CD4-positive, alpha-beta T cell treated with Interleukin-10 for 1 hour (primary cell): Measurements from ENCODE around the gene PDGFC.

Source experiments
- DNase-seq: peaks from one replicate; pipeline ENCODE4 v3.0.0-alpha.2; 2020

PDGFC gene, protein sequence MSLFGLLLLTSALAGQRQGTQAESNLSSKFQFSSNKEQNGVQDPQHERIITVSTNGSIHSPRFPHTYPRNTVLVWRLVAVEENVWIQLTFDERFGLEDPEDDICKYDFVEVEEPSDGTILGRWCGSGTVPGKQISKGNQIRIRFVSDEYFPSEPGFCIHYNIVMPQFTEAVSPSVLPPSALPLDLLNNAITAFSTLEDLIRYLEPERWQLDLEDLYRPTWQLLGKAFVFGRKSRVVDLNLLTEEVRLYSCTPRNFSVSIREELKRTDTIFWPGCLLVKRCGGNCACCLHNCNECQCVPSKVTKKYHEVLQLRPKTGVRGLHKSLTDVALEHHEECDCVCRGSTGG

GRCh38 chr4:156971676-156972378 lies at the start of gene PDGFC:
TSS of gene PDGFC (minus strand) at chr4:156971799. CDS start at chr4:156970903, 896 bp downstream.
- DNase-seq, result no peak

DNA sequence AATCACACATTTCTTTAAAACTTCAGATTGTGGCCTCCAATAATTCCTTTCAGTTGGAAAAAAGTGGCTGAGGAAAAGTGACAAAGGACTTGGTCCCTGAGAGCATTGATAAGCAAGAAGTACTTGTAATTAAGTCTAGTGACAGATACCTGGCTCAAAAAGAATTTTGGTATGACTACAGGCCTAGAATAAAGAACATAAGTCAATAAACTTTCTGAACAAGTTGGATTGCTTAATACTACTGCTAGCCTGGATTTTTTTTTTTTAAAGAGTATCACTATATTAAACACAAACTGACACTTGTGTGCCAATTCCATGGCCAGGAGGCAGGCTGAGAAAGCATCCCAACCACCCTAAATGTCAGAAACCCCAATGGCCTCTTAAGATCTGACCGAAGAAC lies 49.3 kb upstream of the PDGFC start:
- no peak for DNase-seq

- DNase-seq, result no peak
Observed at GRCh38 chr4:157018920-157019490, 47.4 kb upstream of the PDGFC start.

DNA sequence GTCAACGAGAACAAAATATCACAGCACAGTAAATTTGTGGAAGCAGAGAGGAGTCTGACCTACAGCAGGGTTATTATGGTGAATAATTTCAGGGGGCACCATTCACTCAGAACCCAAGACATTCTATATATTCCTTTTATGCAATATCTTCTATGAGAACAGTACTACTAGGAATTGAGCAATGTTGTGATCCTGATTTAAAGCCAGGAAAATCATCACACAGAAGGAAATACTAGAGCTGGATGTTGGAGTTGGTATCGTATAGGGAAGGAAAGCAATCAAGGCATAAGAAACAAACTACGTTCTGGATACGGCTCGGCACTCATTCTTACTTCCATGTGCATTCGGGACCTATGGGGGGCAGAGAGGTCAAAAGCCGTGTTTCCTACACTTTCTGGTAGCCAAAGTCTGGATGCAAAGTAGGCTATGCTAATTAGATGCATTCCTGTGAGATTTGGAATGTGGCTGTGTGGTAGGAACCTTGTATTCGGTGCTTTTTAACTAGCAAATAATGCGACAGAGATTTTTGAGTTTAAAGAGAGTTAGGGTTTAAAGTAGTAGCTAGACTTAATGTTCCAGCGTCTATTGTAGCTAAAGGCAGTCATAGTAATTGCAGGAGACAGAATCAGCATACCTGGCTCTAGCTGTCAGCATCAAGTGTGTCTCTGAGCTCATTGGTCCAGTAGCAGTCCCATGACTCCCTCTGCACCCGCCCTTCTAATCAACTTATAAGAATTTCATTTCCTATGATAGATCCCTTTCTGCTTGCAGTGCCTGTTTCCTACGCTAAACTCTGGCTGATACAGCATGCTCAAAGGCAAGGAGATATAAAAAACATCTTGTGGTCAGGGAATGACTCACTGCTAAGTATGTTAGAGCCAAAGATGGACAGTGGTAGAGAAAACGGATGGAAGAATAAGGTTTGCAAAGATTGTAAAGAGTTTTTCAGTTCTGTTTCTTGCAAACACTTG lies 43.3 kb upstream of the PDGFC start:
- no peak for DNase-seq

GRCh38 chr4:157013656-157014055 lies 42.1 kb upstream of the PDGFC start:
- DNase-seq, result no peak

GRCh38 chr4:157012781-157013180 lies 41.2 kb upstream of the PDGFC start:
- no peak for DNase-seq

DNA sequence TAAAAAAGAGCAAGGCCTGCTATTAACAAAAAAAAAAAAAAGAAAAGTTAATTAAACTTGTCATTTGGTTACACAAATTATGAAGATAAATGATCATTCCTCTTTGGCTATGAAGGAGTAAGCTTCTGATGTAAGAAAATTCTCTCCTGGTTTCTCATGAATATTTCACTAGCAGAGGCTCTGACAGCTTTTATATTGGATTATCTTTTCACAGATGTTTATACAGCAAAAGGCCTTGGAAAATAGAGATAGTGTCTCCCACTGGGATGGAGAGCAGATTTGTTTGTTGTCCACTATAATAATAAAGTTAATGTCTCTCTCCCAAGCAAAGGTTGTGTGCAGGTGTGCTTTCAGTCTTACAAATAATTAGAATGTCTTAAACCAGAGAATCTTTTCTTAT lies 40.7 kb upstream of the PDGFC start:
- no peak for DNase-seq

DNA sequence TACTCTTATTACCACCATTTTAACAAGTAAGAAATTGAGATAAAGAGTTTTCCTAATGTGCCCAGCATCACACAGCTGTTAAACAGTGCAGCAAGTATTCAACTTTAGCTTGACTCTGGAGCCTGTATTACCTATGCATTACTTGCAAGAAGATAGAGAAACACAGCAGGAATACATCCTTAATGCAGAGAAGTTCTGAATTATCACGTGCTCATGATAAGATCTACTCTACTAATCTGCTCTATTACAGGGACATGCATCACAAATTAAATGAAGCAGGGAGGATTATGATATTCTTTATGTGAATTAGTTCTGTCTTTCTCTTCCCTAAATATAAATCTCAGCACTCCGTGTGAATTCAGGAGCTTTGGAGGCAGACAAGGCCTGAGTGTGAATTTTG lies 39.0 kb upstream of the PDGFC start:
- DNase-seq, result no peak

DNA sequence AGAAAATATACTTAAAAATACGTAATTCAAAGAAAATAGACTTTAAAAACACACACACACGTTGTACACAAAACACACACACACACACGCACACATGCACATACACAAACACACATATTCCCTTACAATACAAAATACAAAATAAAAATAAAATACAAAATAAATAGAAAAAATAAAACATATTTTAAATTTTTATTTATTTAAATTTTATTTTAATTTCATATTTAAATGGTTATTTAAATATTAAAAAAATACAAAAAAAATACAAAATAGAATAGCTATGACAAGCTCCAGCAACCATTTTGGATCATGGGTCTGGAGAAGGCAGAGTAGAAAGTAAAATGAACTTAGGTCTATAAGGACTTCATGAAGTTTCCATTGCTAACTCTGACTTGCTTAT lies 34.2 kb upstream of the PDGFC start:
- DNase-seq, result no peak

DNA sequence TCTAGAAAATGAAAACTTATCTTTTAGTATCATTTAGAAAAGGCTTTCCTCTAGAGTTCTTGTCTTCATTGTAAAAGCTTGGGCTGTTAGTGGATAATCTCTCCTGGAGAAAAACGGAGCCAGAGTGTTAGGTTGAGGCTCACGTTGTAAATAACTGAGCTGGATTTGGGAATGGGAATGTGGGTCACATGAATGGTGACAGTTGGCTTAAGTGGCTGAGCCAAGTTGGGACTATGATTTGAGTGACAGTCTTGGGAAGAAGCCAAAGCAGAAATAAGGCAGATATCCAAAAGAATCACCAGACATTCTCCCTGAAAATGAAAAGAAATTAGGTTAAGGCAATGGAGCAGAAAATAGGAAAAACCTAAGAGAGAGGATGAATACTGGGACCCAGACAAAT lies 33.6 kb upstream of the PDGFC start:
- DNase-seq, result no peak

- no peak for DNase-seq
Observed at GRCh38 chr4:157004279-157005161, 32.9 kb upstream of the PDGFC start.

DNA sequence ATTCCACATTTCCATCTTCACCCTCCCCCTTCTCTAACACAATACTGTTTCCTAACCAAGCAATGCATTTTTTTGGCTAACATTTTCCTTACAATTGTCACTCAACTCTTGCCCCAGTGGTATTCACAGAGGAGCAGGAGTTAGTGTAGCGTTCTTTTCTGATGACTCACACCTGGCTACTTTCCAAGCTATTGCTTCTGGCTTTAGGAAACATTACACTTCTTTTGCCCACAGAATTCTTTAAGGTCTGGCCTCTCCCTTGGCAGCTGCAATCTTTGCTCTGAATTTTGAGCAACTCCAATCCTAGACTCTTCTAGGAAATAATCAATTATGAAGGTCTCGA lies 27.5 kb upstream of the PDGFC start:
- DNase-seq, result no peak

DNA sequence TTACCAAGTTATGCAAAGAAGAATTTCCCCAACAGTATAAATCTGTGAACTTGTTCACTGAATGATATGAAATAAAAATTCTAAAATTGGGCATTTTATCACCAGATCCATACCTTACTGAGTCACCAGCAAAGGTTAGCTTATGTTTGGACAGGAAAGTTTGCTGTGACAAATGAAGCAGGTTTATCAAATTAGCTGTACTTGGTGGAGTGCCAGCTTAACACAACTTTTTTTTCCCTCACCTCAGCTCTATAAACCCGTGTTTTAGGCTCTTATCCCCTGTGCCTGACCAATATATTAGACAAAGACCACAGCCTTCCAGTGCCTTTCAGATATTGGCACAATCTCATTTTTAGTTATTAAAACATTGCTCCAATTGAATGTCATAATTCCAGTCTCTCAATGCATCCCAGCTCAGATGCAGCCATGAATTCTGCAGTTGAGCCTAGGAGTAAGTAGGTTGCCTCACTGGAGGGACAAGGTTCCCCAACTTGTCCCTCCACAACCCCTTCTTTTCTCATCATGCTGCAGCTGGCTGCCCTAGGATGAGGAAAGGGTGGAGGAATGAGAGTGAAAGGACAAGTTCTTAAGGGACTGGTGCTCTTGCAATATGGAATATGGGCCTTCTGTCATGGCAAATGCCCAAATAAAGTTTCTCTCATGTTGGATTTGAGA lies 27.0 kb upstream of the PDGFC start:
- no peak for DNase-seq

- DNase-seq, result no peak
Observed at GRCh38 chr4:156992943-156993342, 21.3 kb upstream of the PDGFC start.

GRCh38 chr4:156991161-156991560 lies 19.6 kb upstream of the PDGFC start:
- no peak for DNase-seq

DNA sequence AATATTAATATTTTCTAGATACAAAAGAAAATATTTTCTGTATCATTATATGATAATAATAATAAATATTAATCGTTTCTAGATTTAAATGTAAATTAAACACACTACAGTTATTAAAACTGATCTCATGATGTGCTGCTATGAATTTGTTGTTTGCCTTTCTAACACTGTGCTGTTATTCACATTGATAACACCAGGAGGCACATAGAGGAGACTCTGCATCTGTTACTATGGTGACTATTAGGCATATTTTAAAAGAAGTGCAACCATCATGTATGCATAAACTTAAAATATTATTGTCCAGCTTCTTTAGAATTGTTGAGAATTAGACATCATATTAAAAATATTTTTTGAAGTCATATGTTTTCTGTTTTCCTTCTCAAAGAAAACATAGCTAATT lies 11.8 kb upstream of the PDGFC start:
- no peak for DNase-seq

GRCh38 chr4:156981262-156981769 lies 9.7 kb upstream of the PDGFC start:
- DNase-seq, result no peak

DNA sequence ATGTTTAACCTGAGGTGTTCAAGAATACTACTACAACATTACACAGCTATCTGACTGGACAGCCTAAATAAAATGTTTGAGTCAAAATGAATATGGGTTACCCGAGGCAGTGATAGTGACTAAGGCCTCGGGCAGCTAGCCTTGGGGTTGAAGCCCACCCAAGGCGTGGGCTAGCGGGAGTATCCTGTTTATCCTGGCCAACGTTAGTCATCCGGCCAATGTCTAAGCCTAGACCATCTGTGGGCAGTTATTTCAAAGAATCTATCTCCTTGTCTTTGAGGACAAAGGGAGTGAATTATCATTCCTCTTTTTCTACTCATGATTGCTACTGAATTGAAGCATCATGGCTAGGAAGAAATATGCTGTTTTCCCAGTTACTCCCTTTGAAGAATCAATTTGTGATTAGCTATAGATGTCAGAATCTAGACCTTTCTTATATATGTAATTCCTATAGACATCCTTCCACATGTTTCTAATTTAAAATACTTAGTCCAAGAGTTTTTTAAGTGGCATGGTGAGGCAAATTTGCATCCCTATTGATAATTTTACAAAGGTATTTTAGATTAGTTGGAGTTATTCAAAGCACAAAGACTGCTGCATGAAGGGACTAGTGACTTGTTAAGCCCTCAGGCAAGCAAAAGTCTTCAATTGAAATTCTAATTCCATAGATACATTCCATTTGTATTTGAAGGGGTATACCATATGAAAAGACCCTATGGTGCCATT lies 6.0 kb upstream of the PDGFC start:
- DNase-seq, result no peak

- no peak for DNase-seq
Observed at GRCh38 chr4:156976147-156976546, 4.5 kb upstream of the PDGFC start.

DNA sequence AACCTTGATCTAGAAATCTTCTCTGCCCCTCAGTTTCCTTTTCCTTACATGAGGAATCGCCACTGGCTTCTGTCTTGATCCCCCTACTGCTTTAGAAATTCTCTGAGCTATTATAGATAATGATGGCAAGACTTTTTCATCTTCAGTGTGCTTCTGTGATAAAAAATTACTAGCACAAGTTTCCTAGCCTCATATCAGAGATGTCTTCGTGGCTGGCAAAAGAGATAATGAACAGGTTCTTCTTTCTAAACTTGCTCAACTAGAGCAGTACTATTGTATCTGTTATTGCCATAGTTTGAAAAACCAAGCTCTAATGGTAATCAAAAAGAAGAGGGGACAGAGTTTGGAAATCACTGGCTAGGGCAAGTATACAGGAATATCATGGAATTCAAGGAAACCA lies 4.1 kb upstream of the PDGFC start:
- DNase-seq, result no peak

- no peak for DNase-seq
Observed at GRCh38 chr4:156974264-156974663, 2.7 kb upstream of the PDGFC start.
